ENCODE measurements around the gene CTNNA2.

The CTNNA2 gene

GRCh38 chr2:79844011-79844410, 331.2 kb downstream of the CTNNA2 start:
- TF ChIP-seq CEBPB (IDR thresholded peaks at IDR 0.05) (no peak), EGR1 (IDR thresholded peaks at IDR 0.05) (no peak), RAD21 (IDR thresholded peaks at IDR 0.05; ENCODE audit: low read depth) (no peak), REST (IDR thresholded peaks at IDR 0.05; ENCODE audit: low read depth) (no peak), CREB1 (IDR thresholded peaks at IDR 0.05; ENCODE audit: low read depth) (no peak), EP300 (IDR thresholded peaks at IDR 0.05; ENCODE audit: borderline replicate concordance) (no peak), YY1 (IDR thresholded peaks at IDR 0.05; ENCODE audit: low read depth) (no peak), TCF12 (IDR thresholded peaks at IDR 0.05; ENCODE audit: low read depth) (no peak), FOXM1 (IDR thresholded peaks at IDR 0.05; ENCODE audit: borderline replicate concordance, low read depth) (no peak), NFIC (IDR thresholded peaks at IDR 0.05) (no peak), ZBTB7A (IDR thresholded peaks at IDR 0.05; ENCODE audit: low read depth) (no peak), TAF1 (IDR thresholded peaks at IDR 0.05; ENCODE audit: low read depth) (no peak), TEAD4 (IDR thresholded peaks at IDR 0.05) (no peak), MAX (IDR thresholded peaks at IDR 0.05) (no peak)

GRCh38 chr2:79846878-79847277, 334.0 kb downstream of the CTNNA2 start:
- TF ChIP-seq CREB1 (IDR thresholded peaks at IDR 0.05; ENCODE audit: low read depth) = no peak
- TF ChIP-seq EP300 (IDR thresholded peaks at IDR 0.05; ENCODE audit: borderline replicate concordance) = no peak
- no peak for TF ChIP-seq TEAD4 (IDR thresholded peaks at IDR 0.05)
- TF ChIP-seq FOXM1 (IDR thresholded peaks at IDR 0.05; ENCODE audit: borderline replicate concordance, low read depth) = no peak
- no peak for TF ChIP-seq TAF1 (IDR thresholded peaks at IDR 0.05; ENCODE audit: low read depth)
- TF ChIP-seq USF1 (IDR thresholded peaks at IDR 0.05) = no peak
- no peak for TF ChIP-seq ZBTB7A (IDR thresholded peaks at IDR 0.05; ENCODE audit: low read depth)
- no peak for TF ChIP-seq YY1 (IDR thresholded peaks at IDR 0.05; ENCODE audit: low read depth)
- TF ChIP-seq EGR1 (IDR thresholded peaks at IDR 0.05) = no peak
- no peak for TF ChIP-seq CEBPB (IDR thresholded peaks at IDR 0.05)

GRCh38 chr2:79849241-79849640, 336.4 kb downstream of the CTNNA2 start:
- TF ChIP-seq YY1 (IDR thresholded peaks at IDR 0.05; ENCODE audit: low read depth) (no peak), MAX (IDR thresholded peaks at IDR 0.05) (no peak), TCF12 (IDR thresholded peaks at IDR 0.05; ENCODE audit: low read depth) (no peak), TAF1 (IDR thresholded peaks at IDR 0.05; ENCODE audit: low read depth) (no peak), FOXM1 (IDR thresholded peaks at IDR 0.05; ENCODE audit: borderline replicate concordance, low read depth) (no peak), RAD21 (IDR thresholded peaks at IDR 0.05; ENCODE audit: low read depth) (no peak), CEBPB (IDR thresholded peaks at IDR 0.05) (no peak), ZBTB7A (IDR thresholded peaks at IDR 0.05; ENCODE audit: low read depth) (no peak), REST (IDR thresholded peaks at IDR 0.05; ENCODE audit: low read depth) (no peak), EP300 (IDR thresholded peaks at IDR 0.05; ENCODE audit: borderline replicate concordance) (no peak), TEAD4 (IDR thresholded peaks at IDR 0.05) (no peak), CREB1 (IDR thresholded peaks at IDR 0.05; ENCODE audit: low read depth) (no peak), NFIC (IDR thresholded peaks at IDR 0.05) (no peak)

GRCh38 chr2:79849949-79850348, 337.1 kb downstream of the CTNNA2 start:
- TF ChIP-seq EP300 (IDR thresholded peaks at IDR 0.05; ENCODE audit: borderline replicate concordance) (no peak), FOXM1 (IDR thresholded peaks at IDR 0.05; ENCODE audit: borderline replicate concordance, low read depth) (no peak), TCF12 (IDR thresholded peaks at IDR 0.05; ENCODE audit: low read depth) (no peak), MAX (IDR thresholded peaks at IDR 0.05) (no peak), NFIC (IDR thresholded peaks at IDR 0.05) (no peak), TAF1 (IDR thresholded peaks at IDR 0.05; ENCODE audit: low read depth) (no peak), EGR1 (IDR thresholded peaks at IDR 0.05) (no peak), YY1 (IDR thresholded peaks at IDR 0.05; ENCODE audit: low read depth) (no peak), RAD21 (IDR thresholded peaks at IDR 0.05; ENCODE audit: low read depth) (no peak), CREB1 (IDR thresholded peaks at IDR 0.05; ENCODE audit: low read depth) (no peak), CEBPB (IDR thresholded peaks at IDR 0.05) (no peak), ZBTB7A (IDR thresholded peaks at IDR 0.05; ENCODE audit: low read depth) (no peak)

- TF ChIP-seq RAD21 (IDR thresholded peaks at IDR 0.05; ENCODE audit: low read depth) (no peak), TCF12 (IDR thresholded peaks at IDR 0.05; ENCODE audit: low read depth) (no peak), USF1 (IDR thresholded peaks at IDR 0.05) (no peak), NFIC (IDR thresholded peaks at IDR 0.05) (no peak), EGR1 (IDR thresholded peaks at IDR 0.05) (no peak), FOXM1 (IDR thresholded peaks at IDR 0.05; ENCODE audit: borderline replicate concordance, low read depth) (no peak)
These were observed 338.1 kb downstream of the CTNNA2 start for GRCh38 chr2:79850912-79851311.
